IMR-90 (cell line): ENCODE measurements around the gene SEMA6D.

Experiments
- CHD1 ChIP-seq: IDR thresholded peaks from 2 replicates; pipeline ENCODE4 v1.6.1; 2012; ENCODE audit warnings: low read depth, low read length, improper control_type of control experiment
- CTCF ChIP-seq: conservative IDR thresholded peaks from 2 replicates; pipeline ENCODE4 v1.5.1; 2012; ENCODE audit warnings: mild to moderate bottlenecking, low read depth, low read length, improper control_type of control experiment
- ELK1 ChIP-seq: fragments of 150-350 bp; IDR thresholded peaks from 2 replicates; pipeline ENCODE4 v1.6.1; 2016; ENCODE audit warnings: low read depth, mild to moderate bottlenecking, low read length, moderate library complexity, borderline replicate concordance
- MAFK ChIP-seq: IDR thresholded peaks from 2 replicates; pipeline ENCODE4 v1.6.1; 2012; ENCODE audit warnings: low read depth, low read length, improper control_type of control experiment
- MAZ ChIP-seq: IDR thresholded peaks from 2 replicates; pipeline ENCODE4 v1.6.1; 2012; ENCODE audit warnings: low read depth, mild to moderate bottlenecking, low read length, improper control_type of control experiment, moderate library complexity, borderline replicate concordance
- MXI1 ChIP-seq: IDR thresholded peaks from 2 replicates; pipeline ENCODE4 v1.6.1; 2012; ENCODE audit warnings: low read depth, mild to moderate bottlenecking, low read length, moderate library complexity, borderline replicate concordance
- POLR2A ChIP-seq: IDR thresholded peaks from 2 replicates; pipeline ENCODE4 v1.6.1; 2012; ENCODE audit warnings: mild to moderate bottlenecking, low read depth, low read length
- RAD21 ChIP-seq: IDR thresholded peaks from 2 replicates; pipeline ENCODE4 v1.6.1; 2012; ENCODE audit warnings: low read length, improper control_type of control experiment
- RFX5 ChIP-seq: IDR thresholded peaks from 2 replicates; pipeline ENCODE4 v1.8.0; 2012; ENCODE audit warnings: low read depth, mild to moderate bottlenecking, low read length, moderate library complexity
- USF2 ChIP-seq: fragments of 150-350 bp; IDR thresholded peaks from 2 replicates; pipeline ENCODE4 v1.6.1; 2017; ENCODE audit warnings: mild to moderate bottlenecking, antibody characterized with exemption, low read length, low read depth

- TF ChIP-seq CTCF = no peak
- TF ChIP-seq MAFK = no peak
- no peak for TF ChIP-seq POLR2A
- no peak for TF ChIP-seq MAZ
- TF ChIP-seq CHD1 = no peak
- TF ChIP-seq RAD21 = no peak
- no peak for TF ChIP-seq USF2
- TF ChIP-seq RFX5 = no peak
- TF ChIP-seq MXI1 = no peak
- TF ChIP-seq ELK1 = no peak
These were observed 63.7 kb downstream of the SEMA6D start for GRCh38 chr15:47780971-47781370.
